ENCODE measurements around the gene TEX261. TPM values are rescaled to one million over a fixed set of nuclear protein-coding genes. Genes with fewer than 3 reads are reported as not detected.

Gene TEX261
- total RNA-seq, 6 donors from 2014 or later: 10.9 to 68.3 (median 33.8) TPM

GRCh38 chr2:71005271-71006202 is 10.9 kb upstream of the TEX261 start:
- no peaks in the 10 kb centered on the region for H3K27me3 ChIP-seq
- no peaks in the 10 kb centered on the region for H3K9me3 ChIP-seq
- H3K27ac ChIP-seq: no peak overlapping the region
- H3K4me3 ChIP-seq: no peak overlapping the region
- ATAC-seq (ENCODE audit: low FRiP score in 2 of 2): no peak
- no peak for TF ChIP-seq POLR2AphosphoS5 (IDR thresholded peaks at IDR 0.05)
- TF ChIP-seq POLR2A (IDR thresholded peaks at IDR 0.05): no peak
- no peak for TF ChIP-seq EP300 (IDR thresholded peaks at IDR 0.05)
- no peak for TF ChIP-seq CTCF (IDR thresholded peaks at IDR 0.05)
- H3K4me1 ChIP-seq: peaks cover 0 to 10% (median 7%) of the 10 kb centered on the region in 4 donors
- H3K36me3 ChIP-seq: no peaks in the 10 kb centered on the region
- no peak for DNase-seq
- WGBS, 2 donors: 69 to 80% methylated on average over 10 of the region's 10 CpGs

GRCh38 chr2:71004857-71005256 is 10.2 kb upstream of the TEX261 start:
- Histone ChIP-seq H3K36me3 (no peaks in the 10 kb centered on the region), H3K4me1 (peaks cover 0 to 10% (median 7%) of the 10 kb centered on the region in 4 donors), H3K4me3 (no peak overlapping the region), H3K9me3 (no peaks in the 10 kb centered on the region), H3K27ac (no peak overlapping the region), H3K27me3 (no peaks in the 10 kb centered on the region)
- no peak for ATAC-seq (ENCODE audit: low FRiP score in 2 of 2)
- peak in 1 of 2 donors; percentile 22 for DNase-seq
- TF ChIP-seq POLR2A (IDR thresholded peaks at IDR 0.05) (no peak), EP300 (IDR thresholded peaks at IDR 0.05) (no peak), CTCF (IDR thresholded peaks at IDR 0.05) (no peak), POLR2AphosphoS5 (IDR thresholded peaks at IDR 0.05) (no peak)
- 84 to 91% methylated on average over 6 of the region's 6 CpGs for WGBS, 2 donors

- H3K36me3 ChIP-seq: no peaks in the 10 kb centered on the region
- WGBS, 2 donors: 82 to 84% methylated on average over 5 to 11 of the region's 11 CpGs
- ATAC-seq (ENCODE audit: low FRiP score in 2 of 2): no peak
- H3K4me3 ChIP-seq: no peak overlapping the region
- TF ChIP-seq EP300 (IDR thresholded peaks at IDR 0.05) (no peak), POLR2AphosphoS5 (IDR thresholded peaks at IDR 0.05) (no peak), POLR2A (IDR thresholded peaks at IDR 0.05) (no peak), CTCF (IDR thresholded peaks at IDR 0.05) (no peak)
- peaks cover 0 to 10% (median 7%) of the 10 kb centered on the region in 4 donors for H3K4me1 ChIP-seq
- no peak overlapping the region for H3K27ac ChIP-seq
- no peak for DNase-seq
- H3K27me3 ChIP-seq: no peaks in the 10 kb centered on the region
- H3K9me3 ChIP-seq: no peaks in the 10 kb centered on the region
These were observed 9.5 kb upstream of the TEX261 start for GRCh38 chr2:71003966-71004755.

- H3K27ac ChIP-seq: no peak overlapping the region
- 78 to 84% methylated on average over 5 to 6 of the region's 6 CpGs for WGBS, 2 donors
- H3K9me3 ChIP-seq: no peaks in the 10 kb centered on the region
- H3K4me1 ChIP-seq: peaks cover 0 to 10% (median 7%) of the 10 kb centered on the region in 4 donors
- DNase-seq: no peak
- no peaks in the 10 kb centered on the region for H3K36me3 ChIP-seq
- no peak for TF ChIP-seq POLR2A (IDR thresholded peaks at IDR 0.05)
- TF ChIP-seq CTCF (IDR thresholded peaks at IDR 0.05): no peak
- no peak for TF ChIP-seq POLR2AphosphoS5 (IDR thresholded peaks at IDR 0.05)
- no peak for TF ChIP-seq EP300 (IDR thresholded peaks at IDR 0.05)
- no peaks in the 10 kb centered on the region for H3K27me3 ChIP-seq
- H3K4me3 ChIP-seq: no peak overlapping the region
- no peak for ATAC-seq (ENCODE audit: low FRiP score in 2 of 2)
These were observed 8.7 kb upstream of the TEX261 start for GRCh38 chr2:71003396-71003795.
